Kidney epithelial cell (primary cell): ENCODE data around the gene CLEC19A. TPM values are rescaled to one million over a fixed set of nuclear protein-coding genes. Genes with fewer than 3 reads are reported as not detected.
A peak's percentile ranks its signal among the peaks of the same experiment; 100 is the strongest.

Experiments used
- DNase-seq: peaks from one replicate; pipeline ENCODE4 v3.0.0-alpha.2; 2010; ENCODE audit warnings: low read depth
- H3K27me3 ChIP-seq: 2 replicates; pipeline ENCODE4 v1.6.0; 2011; ENCODE audit warnings: low read length; ENCODE audit not compliant: control insufficient read depth, insufficient read depth
- H3K36me3 ChIP-seq: 2 replicates; pipeline ENCODE4 v1.5.1; 2011; ENCODE audit warnings: low read length; ENCODE audit not compliant: control insufficient read depth, insufficient read depth
- H3K4me3 ChIP-seq: 2 replicates; pipeline ENCODE4 v1.5.1; 2011; ENCODE audit warnings: low read depth, mild to moderate bottlenecking, control low read depth, low read length
- CTCF ChIP-seq: IDR thresholded peaks from 2 replicates; pipeline ENCODE4 v1.5.1; 2011; ENCODE audit warnings: mild to moderate bottlenecking, moderate library complexity, low read length, control low read depth, inconsistent platforms; ENCODE audit not compliant: insufficient read depth, poor library complexity, severe bottlenecking
- total RNA-seq: library from RNA; depleted of rRNA; stranded (reverse); fragments of >200 nt; gene quantifications from 2 replicates; pipeline ENCODE4 v1.2.3, GENCODE V29; 2015

The CLEC19A gene
- total RNA-seq, 1 donor from 2014 or later = not detected

DNA sequence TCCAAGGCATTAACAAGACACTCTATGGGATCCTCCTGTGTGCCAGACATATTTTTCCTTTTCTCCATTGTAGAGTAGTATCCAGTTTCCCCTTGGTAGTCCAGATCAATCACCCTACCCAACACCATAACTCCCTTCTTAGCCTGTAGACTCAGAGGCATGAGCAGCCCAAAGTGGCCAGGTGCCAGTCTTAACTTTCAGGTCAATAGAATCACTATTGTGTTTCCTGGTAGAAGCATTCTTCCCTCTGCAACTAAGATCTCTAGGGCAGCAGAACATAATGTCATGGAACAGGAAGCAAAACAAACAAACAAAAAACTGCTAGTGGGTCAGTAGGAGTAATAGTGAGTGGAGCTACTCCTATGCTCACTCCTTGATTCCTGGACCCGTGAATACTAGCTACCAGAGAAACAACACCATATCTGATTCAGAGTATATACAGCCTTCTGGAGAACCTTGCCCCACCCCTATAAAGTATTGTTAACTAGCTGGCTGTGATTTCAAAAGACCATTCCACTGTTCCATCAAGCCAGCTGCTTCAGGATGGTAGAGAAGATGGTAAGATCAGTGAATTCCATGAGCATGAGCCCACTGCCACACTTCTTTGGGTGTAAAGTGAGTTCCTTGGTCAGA is 11.2 kb upstream of the CLEC19A start:
- Histone ChIP-seq H3K36me3 (no peaks in the 10 kb centered on the region), H3K4me3 (no peak overlapping the region), H3K27me3 (no peaks in the 10 kb centered on the region)
- no peak for TF ChIP-seq CTCF
- no peak for DNase-seq

DNA sequence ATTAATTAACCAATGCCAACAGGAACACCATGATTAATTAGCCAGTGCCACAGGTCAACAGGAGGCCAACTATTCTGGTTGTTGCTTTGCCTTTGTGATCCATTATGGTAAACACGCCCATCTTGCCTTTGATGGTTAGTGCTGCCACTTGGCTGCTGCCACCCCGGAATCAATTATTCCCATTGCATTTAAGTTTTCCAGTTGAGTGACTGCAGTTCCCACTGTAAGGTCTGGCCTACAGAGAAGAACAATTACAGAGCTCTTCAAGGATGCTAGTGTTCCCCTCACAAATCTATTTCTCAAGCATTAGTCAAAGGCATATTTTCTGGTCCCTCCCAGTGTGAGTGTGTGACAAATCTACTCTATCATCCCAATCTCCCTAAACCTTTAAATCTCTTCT is 7.1 kb upstream of the CLEC19A start:
- Histone ChIP-seq H3K27me3 (no peaks in the 10 kb centered on the region), H3K4me3 (no peak overlapping the region), H3K36me3 (no peaks in the 10 kb centered on the region)
- no peak for DNase-seq
- no peak for TF ChIP-seq CTCF

DNA sequence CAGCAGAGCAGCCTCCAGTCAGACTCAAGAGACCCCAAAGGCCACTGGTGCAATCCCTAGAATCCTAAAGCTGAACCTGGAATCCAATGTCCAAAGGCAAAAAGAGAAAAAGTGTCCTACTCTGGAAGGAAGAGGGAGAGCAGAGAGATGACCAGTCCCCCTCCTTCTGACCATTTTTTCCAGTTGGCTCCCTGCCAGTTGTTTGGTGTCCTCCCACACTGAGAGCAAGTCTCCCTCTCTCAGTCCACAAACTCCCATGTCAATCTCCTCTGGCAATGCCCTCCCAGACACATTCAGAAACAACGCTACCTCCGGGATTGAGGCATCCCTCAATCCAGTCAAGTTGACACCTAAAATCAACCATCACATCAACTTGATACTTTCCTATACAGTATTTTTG is 4.3 kb upstream of the CLEC19A start:
- H3K27me3 ChIP-seq = no peaks in the 10 kb centered on the region
- TF ChIP-seq CTCF = no peak

DNA sequence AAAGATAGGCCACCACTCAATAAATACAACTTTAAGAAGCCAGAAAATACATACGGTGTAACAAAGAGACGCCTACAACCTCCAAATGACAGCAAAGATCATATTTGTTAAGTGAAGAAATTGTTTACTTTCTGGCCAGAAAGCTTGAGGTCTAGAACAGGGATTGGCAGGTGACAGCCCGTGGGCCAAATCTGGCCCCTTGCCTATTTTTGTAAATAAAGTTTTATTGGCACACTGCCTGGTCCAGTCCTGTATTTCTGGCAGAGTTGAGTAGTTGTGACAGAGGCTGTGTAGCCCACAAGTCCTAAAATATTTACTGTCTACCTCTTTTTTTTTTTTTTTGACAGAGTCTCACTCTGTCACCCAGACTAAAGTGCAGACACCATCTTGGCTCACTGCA is 3.4 kb upstream of the CLEC19A start:
- no peak overlapping the region for H3K4me3 ChIP-seq
- TF ChIP-seq CTCF = no peak
- no peaks in the 10 kb centered on the region for H3K36me3 ChIP-seq
- no peak for DNase-seq
- no peaks in the 10 kb centered on the region for H3K27me3 ChIP-seq

More for the DNA sequence above, 4.3 kb upstream of the CLEC19A start:
- Histone ChIP-seq H3K4me3 (no peak overlapping the region), H3K36me3 (no peaks in the 10 kb centered on the region)
- DNase-seq = no peak

GRCh38 chr16:19283637-19284036 is 1.9 kb upstream of the CLEC19A start:
- Histone ChIP-seq H3K36me3 (no peaks in the 10 kb centered on the region), H3K27me3 (no peaks in the 10 kb centered on the region), H3K4me3 (no peak overlapping the region)
- no peak for TF ChIP-seq CTCF
- no peak for DNase-seq

- no peak for TF ChIP-seq CTCF
- Histone ChIP-seq H3K36me3 (no peaks in the 10 kb centered on the region), H3K4me3 (no peak overlapping the region), H3K27me3 (no peaks in the 10 kb centered on the region)
- DNase-seq = peak; percentile 25
These were observed 1.3 kb upstream of the CLEC19A start for GRCh38 chr16:19284207-19284606.
